ENCODE data around the gene PCP4. TPM values are rescaled to one million over a fixed set of nuclear protein-coding genes. Genes with fewer than 3 reads are reported as not detected.

Gene PCP4
- total RNA-seq, 4 donors from 2014 or later: not detected

- no peak for ATAC-seq
- no peaks in the 10 kb centered on the region for H3K4me1 ChIP-seq
- no peaks in the 10 kb centered on the region for H3K9me3 ChIP-seq
- TF ChIP-seq CTCF (IDR thresholded peaks at IDR 0.05 in 4 of 5, conservative IDR thresholded peaks at IDR 0.05 in 1 of 5) (no peak), POLR2A (IDR thresholded peaks at IDR 0.05) (no peak)
- H3K36me3 ChIP-seq: no peaks in the 10 kb centered on the region
- H3K27ac ChIP-seq: no peak overlapping the region
- intact Hi-C loops (cut with DNase I; ENCODE audit: low total_unique reads) (no loop called here), in situ Hi-C loops (cut with MboI; ENCODE audit: low sequenced_read_pairs in 4 of 4) (loop anchor here in 3 of 4 donors (25.0 kb wide), 2 partner anchors 258 to 283 kb away; no protein-coding TSS in a partner anchor)
- H3K4me3 ChIP-seq: no peak overlapping the region
- DNase-seq: no peak
- no peaks in the 10 kb centered on the region for H3K27me3 ChIP-seq
Measured at GRCh38 chr21:39854572-39854971, 12.7 kb upstream of the PCP4 start.

- TF ChIP-seq CTCF (IDR thresholded peaks at IDR 0.05 in 4 of 5, conservative IDR thresholded peaks at IDR 0.05 in 1 of 5) (no peak), POLR2A (IDR thresholded peaks at IDR 0.05) (no peak)
- in situ Hi-C loops (cut with MboI; ENCODE audit: low sequenced_read_pairs in 4 of 4): loop anchor here in 3 of 4 donors (25.0 kb wide), 2 partner anchors 257 to 282 kb away; no protein-coding TSS in a partner anchor
- intact Hi-C loops (cut with DNase I; ENCODE audit: low total_unique reads): no loop called here
- Histone ChIP-seq H3K4me1 (no peaks in the 10 kb centered on the region), H3K9me3 (no peaks in the 10 kb centered on the region), H3K4me3 (no peak overlapping the region), H3K27ac (no peak overlapping the region), H3K36me3 (no peaks in the 10 kb centered on the region), H3K27me3 (no peaks in the 10 kb centered on the region)
- DNase-seq (no peak), ATAC-seq (no peak)
Measured at GRCh38 chr21:39855595-39855994, 11.6 kb upstream of the PCP4 start.

GRCh38 chr21:39860600-39860999, 6.6 kb upstream of the PCP4 start:
- intact Hi-C loops (cut with DNase I; ENCODE audit: low total_unique reads): no loop called here
- in situ Hi-C loops (cut with MboI; ENCODE audit: low sequenced_read_pairs in 4 of 4): loop anchor here in 3 of 4 donors (25.0 kb wide), 2 partner anchors 252 to 277 kb away; no protein-coding TSS in a partner anchor
- TF ChIP-seq POLR2A (IDR thresholded peaks at IDR 0.05): no peak
- TF ChIP-seq CTCF (IDR thresholded peaks at IDR 0.05 in 4 of 5, conservative IDR thresholded peaks at IDR 0.05 in 1 of 5): no peak

GRCh38 chr21:39863111-39863510, 4.1 kb upstream of the PCP4 start:
- intact Hi-C loops (cut with DNase I; ENCODE audit: low total_unique reads) (no loop called here), in situ Hi-C loops (cut with MboI; ENCODE audit: low sequenced_read_pairs in 4 of 4) (loop anchor here in 3 of 4 donors (25.0 kb wide), 2 partner anchors 249 to 274 kb away; no protein-coding TSS in a partner anchor)
- Histone ChIP-seq H3K27me3 (peaks cover 0 to 5% (median 0%) of the 10 kb centered on the region in 3 donors), H3K36me3 (no peaks in the 10 kb centered on the region), H3K4me1 (no peaks in the 10 kb centered on the region), H3K27ac (no peak overlapping the region), H3K4me3 (no peak overlapping the region), H3K9me3 (no peaks in the 10 kb centered on the region)
- ATAC-seq: no peak
- DNase-seq: no peak
- TF ChIP-seq POLR2A (IDR thresholded peaks at IDR 0.05) (no peak), CTCF (IDR thresholded peaks at IDR 0.05 in 4 of 5, conservative IDR thresholded peaks at IDR 0.05 in 1 of 5) (no peak)

More at GRCh38 chr21:39860600-39860999, 6.6 kb upstream of the PCP4 start:
- Histone ChIP-seq H3K9me3 (no peaks in the 10 kb centered on the region), H3K36me3 (no peaks in the 10 kb centered on the region), H3K27ac (no peak overlapping the region), H3K27me3 (no peaks in the 10 kb centered on the region), H3K4me3 (no peak overlapping the region), H3K4me1 (no peaks in the 10 kb centered on the region)
- no peak for DNase-seq
- no peak for ATAC-seq

GRCh38 chr21:39866093-39866492, 1.1 kb upstream of the PCP4 start:
- Histone ChIP-seq H3K4me3 (no peak overlapping the region), H3K9me3 (no peaks in the 10 kb centered on the region), H3K27me3 (peaks cover 0 to 5% (median 0%) of the 10 kb centered on the region in 3 donors), H3K36me3 (no peaks in the 10 kb centered on the region), H3K27ac (no peak overlapping the region), H3K4me1 (no peaks in the 10 kb centered on the region)
- in situ Hi-C loops (cut with MboI; ENCODE audit: low sequenced_read_pairs in 4 of 4) (loop anchor here in 3 of 4 donors (25.0 kb wide), 2 partner anchors 246 to 271 kb away; no protein-coding TSS in a partner anchor), intact Hi-C loops (cut with DNase I; ENCODE audit: low total_unique reads) (loop anchor here (5.0 kb wide), 1 partner anchor 256 kb away; no protein-coding TSS in a partner anchor)
- TF ChIP-seq CTCF (IDR thresholded peaks at IDR 0.05 in 4 of 5, conservative IDR thresholded peaks at IDR 0.05 in 1 of 5) (no peak), POLR2A (IDR thresholded peaks at IDR 0.05) (no peak)
- no peak for ATAC-seq
- no peak for DNase-seq

Data from gastrocnemius medialis (tissue), 4 donors.